Stimulated activated CD4-positive, alpha-beta T cell treated with anti-CD3 and anti-CD28 coated beads, TNF-alpha, amount 100 ng/mL, for 24 hours (primary cell): ENCODE measurements around the gene PTPRO.

Experiments used
- DNase-seq, 3 experiments: peaks; one replicate each; pipeline ENCODE4 v3.0.0-alpha.2; 2020; ENCODE audit warnings: low read depth in 3 of 3

Gene PTPRO

GRCh38 chr12:15526033-15526432 lies 203.7 kb downstream of the PTPRO start:
- DNase-seq, result no peak

DNA sequence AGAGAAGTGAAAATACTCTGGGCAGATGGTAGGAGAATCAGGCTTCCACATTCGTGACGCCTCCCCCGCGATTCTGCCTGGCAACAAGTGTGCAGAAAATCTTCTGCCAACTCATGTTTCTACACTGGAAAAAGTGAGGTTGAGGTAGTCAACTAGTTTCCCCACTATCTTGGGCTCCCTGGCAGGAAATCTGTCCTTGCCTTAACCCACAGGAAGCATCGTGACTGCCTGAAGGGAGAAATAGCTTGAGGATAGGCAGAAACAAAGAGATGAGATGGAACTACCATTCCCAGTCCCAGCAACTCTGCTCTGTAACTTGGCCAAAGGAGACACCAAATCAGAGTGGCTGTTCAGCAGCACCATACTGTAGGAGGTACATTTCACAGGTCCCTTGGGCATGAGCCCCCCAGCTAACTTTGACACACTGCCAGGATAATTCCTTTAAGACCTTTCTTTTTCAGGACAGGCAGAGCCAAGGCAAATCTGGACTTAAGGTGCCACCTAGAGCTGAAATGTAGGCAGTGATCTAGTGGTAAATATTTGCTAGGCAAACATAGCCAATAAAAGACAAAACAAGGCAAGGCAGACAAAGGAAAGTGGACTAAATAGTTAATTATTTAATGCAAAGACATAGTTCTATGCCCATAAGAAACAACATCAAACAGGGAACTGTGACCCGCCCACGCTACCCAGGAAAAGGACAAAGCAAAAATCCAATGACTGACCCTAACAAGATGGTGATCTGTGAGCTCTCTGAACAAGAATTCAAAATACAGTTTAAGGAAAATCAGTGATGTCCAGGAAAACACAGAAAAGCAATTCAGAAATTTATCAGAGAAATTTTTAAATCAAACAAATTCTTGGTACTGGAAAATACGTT lies 205.1 kb downstream of the PTPRO start:
- DNase-seq, result no peak

DNA sequence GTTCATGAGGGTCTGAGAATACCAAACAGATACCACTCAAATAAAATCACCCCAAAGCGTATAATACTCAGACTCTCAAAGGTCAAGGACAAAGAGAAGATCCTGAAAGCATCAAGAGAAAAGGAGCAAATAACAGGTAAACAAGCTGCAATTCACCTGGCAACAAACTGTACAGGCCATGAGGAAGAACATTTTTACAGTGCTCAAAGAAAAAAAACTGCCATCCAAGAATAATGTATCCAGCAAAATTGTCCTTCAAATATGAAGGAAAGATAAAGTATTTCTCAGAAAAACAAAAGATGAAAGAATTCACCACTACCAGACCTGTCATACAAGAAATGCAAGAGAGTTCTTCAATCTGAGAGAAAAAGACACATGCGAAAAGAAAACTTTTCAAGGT lies 206.4 kb downstream of the PTPRO start:
- no peak for DNase-seq

- no peak for DNase-seq
Observed at GRCh38 chr12:15530361-15530760, 208.1 kb downstream of the PTPRO start.

GRCh38 chr12:15532364-15532977 lies 210.2 kb downstream of the PTPRO start:
- peak in 2 of 3 experiments; percentile 14 to 26 for DNase-seq

- DNase-seq, result no peak
Observed at GRCh38 chr12:15534322-15534721, 212.0 kb downstream of the PTPRO start.

DNA sequence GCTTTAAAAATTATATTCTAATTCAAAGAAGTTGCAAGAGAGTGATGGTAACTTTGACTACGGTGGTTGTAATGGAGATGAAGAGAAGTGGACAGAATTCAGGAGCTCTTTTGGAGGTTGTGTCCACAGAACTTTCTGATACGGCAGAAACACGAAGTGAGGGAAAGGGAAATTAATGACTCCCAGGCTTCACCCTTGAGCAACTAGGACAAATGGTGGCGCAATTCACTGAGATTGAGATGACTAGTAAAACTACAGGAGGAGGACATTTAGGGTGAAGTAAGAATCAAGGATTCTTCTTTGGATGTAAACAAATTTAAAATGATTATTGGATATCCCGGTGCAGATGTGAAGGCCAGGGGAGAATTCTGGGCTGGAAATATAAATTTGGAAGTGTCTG lies 212.6 kb downstream of the PTPRO start:
- no peak for DNase-seq

- no peak for DNase-seq
Observed at GRCh38 chr12:15535352-15535781, 213.1 kb downstream of the PTPRO start.

- DNase-seq, result no peak
Observed at GRCh38 chr12:15536446-15536845, 214.1 kb downstream of the PTPRO start.

- no peak for DNase-seq
Observed at GRCh38 chr12:15538881-15539280, 216.6 kb downstream of the PTPRO start.

DNA sequence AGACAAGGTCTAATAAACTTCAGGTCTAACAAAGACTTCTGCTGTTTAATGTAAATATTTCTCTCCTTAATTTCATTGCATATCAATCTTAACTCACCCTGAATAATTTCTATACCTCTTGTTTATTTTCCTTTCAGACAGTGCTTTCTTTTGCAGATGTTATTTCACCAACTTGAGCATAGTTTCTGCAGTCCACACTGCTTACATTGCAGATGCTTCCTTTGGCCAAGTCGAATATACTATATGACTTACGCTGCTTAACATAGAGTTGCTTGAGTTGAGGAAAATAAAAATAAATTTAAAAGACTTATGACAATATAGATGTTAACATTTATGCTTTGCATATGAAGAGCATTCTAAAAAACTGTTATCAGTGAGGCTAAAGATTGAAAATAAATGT lies 217.7 kb downstream of the PTPRO start:
- no peak for DNase-seq

GRCh38 chr12:15540469-15540872 lies 218.2 kb downstream of the PTPRO start:
- no peak for DNase-seq

GRCh38 chr12:15541996-15542631 lies 219.8 kb downstream of the PTPRO start:
- no peak for DNase-seq

DNA sequence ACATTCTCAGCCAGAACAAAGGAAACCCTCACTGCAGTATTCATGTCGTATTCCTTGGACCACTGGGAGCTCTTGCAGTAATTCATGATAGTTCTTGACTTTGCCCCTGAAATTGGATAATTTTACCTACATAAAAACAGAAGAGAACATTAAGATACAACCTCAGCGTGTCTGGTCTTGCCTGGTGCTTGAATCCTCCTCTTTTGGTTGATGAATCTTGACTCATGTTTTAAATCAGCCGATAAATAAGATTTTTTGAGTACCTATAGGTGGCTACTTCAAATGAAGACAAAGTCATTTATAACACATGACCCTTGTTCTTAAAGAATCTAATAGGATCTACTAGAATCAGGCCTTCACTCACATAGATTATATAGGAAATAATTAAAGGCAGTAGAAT lies 221.0 kb downstream of the PTPRO start:
- no peak for DNase-seq

GRCh38 chr12:15544589-15544988 lies 222.3 kb downstream of the PTPRO start:
- DNase-seq, result no peak

GRCh38 chr12:15545334-15545733 lies 223.0 kb downstream of the PTPRO start:
- DNase-seq, result no peak

DNA sequence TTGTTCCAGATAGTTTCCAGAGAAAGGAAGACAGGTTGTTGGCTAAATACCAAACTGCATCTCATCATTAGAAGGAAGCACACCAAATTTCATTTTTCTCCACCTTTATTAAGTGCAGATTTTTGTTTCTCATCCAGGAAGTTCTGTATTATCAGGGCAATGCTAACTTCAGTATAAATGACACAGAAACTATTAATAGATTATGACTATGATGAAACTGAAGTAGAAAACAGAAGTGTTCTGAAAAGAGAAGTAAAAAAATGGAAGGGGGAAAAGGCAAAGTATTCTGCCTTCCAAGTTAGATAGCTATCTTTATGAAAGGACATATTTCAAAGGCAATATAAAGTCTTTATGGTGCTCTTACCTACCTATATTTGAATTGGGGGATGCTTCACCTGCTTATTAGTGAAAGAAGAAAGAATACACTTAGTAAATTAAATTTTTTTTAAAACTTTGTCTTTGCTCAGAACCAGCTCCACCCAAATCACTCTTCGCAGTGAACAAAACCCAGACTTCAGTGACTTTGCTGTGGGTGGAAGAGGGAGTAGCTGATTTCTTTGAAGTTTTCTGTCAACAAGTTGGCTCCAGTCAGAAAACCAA lies 223.9 kb downstream of the PTPRO start:
- DNase-seq, result no peak

DNA sequence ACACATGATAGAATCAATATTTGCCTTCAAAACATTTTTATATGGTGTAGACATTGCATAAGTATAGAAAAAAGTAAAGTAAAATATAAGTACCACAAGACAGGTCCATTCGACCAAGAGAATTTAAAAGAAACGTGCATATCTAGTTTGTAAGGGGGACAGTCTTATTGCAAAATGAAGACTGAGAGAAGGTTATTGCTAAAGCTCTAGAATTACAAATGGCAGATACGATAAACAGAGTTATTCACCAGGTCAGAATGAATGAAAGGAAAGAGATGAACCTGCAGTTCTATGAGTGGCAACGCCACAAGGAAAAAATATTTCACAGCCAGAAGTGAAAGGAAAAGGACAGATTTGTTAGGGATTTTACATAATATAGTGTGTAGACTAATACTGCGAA lies 224.8 kb downstream of the PTPRO start:
- DNase-seq, result no peak

DNA sequence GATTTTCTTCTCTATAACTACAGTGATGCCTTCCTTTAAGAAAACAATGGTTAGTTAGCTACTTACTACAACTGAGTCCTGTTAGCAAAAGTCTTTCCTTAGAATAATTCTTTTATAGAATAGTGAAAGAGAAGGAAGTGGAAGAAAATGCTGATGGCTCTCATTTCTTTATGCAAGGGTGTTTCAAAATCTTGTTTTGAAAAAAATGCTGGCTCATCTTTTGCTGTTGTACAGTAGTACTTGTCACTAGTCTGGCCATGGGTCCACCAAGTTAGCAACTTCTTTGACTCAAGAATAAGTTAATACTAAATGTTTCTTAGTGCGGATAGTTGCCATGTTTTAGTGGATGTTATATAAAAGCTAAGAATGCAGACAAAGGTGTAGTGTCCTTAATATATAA lies 225.4 kb downstream of the PTPRO start:
- no peak for DNase-seq

- no peak for DNase-seq
Observed at GRCh38 chr12:15550793-15551192, 228.5 kb downstream of the PTPRO start.

DNA sequence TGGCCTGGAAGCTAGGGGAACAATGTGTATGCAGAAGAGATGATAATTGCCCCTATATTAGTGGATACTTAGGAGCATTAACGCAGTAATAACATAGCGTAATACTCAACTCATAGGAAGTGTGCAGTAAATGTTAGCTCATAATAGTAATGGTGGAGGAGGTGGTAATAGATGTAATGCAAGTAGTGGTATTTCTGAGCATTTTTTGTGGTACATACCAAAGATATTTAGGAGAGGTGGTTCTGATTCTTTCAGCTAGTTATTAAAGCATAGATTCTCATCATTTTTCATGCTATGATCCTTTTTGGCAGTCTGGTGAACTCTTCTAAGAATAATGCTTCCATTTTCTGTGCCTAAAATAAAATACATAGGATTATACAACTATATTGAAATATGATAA lies 233.1 kb downstream of the PTPRO start:
- DNase-seq, result no peak

GRCh38 chr12:15556411-15557102 lies 234.2 kb downstream of the PTPRO start:
- DNase-seq, result no peak
